Liver (tissue), 3 donors: Measurements from ENCODE around the gene METTL15.

Experiments
- ATF3 ChIP-seq: IDR thresholded peaks from 2 replicates; pipeline ENCODE4 v1.6.1; 2016; ENCODE audit warnings: antibody characterized with exemption
- CTCF ChIP-seq: fragments of 150-350 bp; IDR thresholded peaks from 2 replicates; pipeline ENCODE4 v1.5.1; 2017; ENCODE audit warnings: improper control_type of control experiment, low read depth, low read length; ENCODE audit not compliant: missing input control
- FOXA1 ChIP-seq: IDR thresholded peaks from 2 replicates; pipeline ENCODE4 v1.6.1; 2016; ENCODE audit warnings: antibody characterized with exemption
- GABPA ChIP-seq, 2 donors: IDR thresholded peaks in 1 of 2; conservative IDR thresholded peaks in 1 of 2; 2 replicates each; pipeline ENCODE4 v1.6.1; 2016; ENCODE audit warnings: antibody characterized with exemption in 2 of 2, mild to moderate bottlenecking in 1 of 2, moderate library complexity in 1 of 2
- JUND ChIP-seq, 2 donors: IDR thresholded peaks; 2 replicates each; pipeline ENCODE4 v1.6.1; 2016; ENCODE audit warnings: antibody characterized with exemption in 2 of 2
- RAD21 ChIP-seq, 2 donors: IDR thresholded peaks; 2 replicates each; pipeline ENCODE4 v1.6.1; 2016; ENCODE audit warnings: antibody characterized with exemption in 2 of 2, mild to moderate bottlenecking in 2 of 2
- RXRA ChIP-seq, 2 donors: IDR thresholded peaks; 2 replicates each; pipeline ENCODE4 v1.6.1; 2017 to 2018; ENCODE audit warnings: antibody characterized with exemption in 2 of 2, mild to moderate bottlenecking in 1 of 2
- SP1 ChIP-seq: IDR thresholded peaks from 2 replicates; pipeline ENCODE4 v1.6.1; 2018; ENCODE audit warnings: antibody characterized with exemption, mild to moderate bottlenecking
- TAF1 ChIP-seq: conservative IDR thresholded peaks from 2 replicates; pipeline ENCODE4 v1.6.1; 2016; ENCODE audit warnings: antibody characterized with exemption, mild to moderate bottlenecking
- TF ChIP-seq, protein P1 (sequence below): IDR thresholded peaks from 2 replicates; pipeline ENCODE4 v1.6.1; 2016; ENCODE audit warnings: antibody characterized with exemption, mild to moderate bottlenecking
- TF ChIP-seq, protein P2 (sequence below): IDR thresholded peaks from 2 replicates; pipeline ENCODE4 v1.6.1; 2016; ENCODE audit warnings: antibody characterized with exemption
- donor health status: healthy.
- donor health status: healthy.

DNA sequence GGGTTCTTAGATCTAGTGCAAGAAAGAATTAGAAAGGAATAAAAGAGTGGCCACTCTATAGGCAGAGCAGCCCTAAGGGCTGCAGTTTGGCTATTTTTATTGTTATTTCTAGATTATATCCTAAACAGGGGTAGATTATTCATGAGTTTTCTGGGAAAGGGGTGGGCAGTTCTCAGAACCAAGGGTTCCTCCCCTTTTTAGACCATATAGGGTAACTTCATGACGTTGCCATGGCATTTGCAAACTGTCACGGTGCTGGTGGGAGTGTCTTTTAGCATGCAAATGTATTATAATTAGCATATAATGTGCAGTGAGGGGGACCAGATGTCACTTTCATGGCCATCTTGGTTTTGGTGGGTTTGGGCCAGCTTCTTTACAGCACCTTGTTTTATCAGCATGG is 44.6 kb downstream of the METTL15 start:
- TF ChIP-seq CTCF (no peak), RXRA (IDR thresholded peaks at IDR 0.05) (no peak), FOXA1 (no peak), GABPA (IDR thresholded peaks at IDR 0.05 in 1 of 2, conservative IDR thresholded peaks at IDR 0.05 in 1 of 2) (no peak), RAD21 (IDR thresholded peaks at IDR 0.05) (no peak), TAF1 (no peak), ATF3 (no peak), JUND (IDR thresholded peaks at IDR 0.05) (no peak), SP1 (no peak)
- TF ChIP-seq, protein P1, sequence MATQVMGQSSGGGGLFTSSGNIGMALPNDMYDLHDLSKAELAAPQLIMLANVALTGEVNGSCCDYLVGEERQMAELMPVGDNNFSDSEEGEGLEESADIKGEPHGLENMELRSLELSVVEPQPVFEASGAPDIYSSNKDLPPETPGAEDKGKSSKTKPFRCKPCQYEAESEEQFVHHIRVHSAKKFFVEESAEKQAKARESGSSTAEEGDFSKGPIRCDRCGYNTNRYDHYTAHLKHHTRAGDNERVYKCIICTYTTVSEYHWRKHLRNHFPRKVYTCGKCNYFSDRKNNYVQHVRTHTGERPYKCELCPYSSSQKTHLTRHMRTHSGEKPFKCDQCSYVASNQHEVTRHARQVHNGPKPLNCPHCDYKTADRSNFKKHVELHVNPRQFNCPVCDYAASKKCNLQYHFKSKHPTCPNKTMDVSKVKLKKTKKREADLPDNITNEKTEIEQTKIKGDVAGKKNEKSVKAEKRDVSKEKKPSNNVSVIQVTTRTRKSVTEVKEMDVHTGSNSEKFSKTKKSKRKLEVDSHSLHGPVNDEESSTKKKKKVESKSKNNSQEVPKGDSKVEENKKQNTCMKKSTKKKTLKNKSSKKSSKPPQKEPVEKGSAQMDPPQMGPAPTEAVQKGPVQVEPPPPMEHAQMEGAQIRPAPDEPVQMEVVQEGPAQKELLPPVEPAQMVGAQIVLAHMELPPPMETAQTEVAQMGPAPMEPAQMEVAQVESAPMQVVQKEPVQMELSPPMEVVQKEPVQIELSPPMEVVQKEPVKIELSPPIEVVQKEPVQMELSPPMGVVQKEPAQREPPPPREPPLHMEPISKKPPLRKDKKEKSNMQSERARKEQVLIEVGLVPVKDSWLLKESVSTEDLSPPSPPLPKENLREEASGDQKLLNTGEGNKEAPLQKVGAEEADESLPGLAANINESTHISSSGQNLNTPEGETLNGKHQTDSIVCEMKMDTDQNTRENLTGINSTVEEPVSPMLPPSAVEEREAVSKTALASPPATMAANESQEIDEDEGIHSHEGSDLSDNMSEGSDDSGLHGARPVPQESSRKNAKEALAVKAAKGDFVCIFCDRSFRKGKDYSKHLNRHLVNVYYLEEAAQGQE: no peak
- TF ChIP-seq, protein P2, sequence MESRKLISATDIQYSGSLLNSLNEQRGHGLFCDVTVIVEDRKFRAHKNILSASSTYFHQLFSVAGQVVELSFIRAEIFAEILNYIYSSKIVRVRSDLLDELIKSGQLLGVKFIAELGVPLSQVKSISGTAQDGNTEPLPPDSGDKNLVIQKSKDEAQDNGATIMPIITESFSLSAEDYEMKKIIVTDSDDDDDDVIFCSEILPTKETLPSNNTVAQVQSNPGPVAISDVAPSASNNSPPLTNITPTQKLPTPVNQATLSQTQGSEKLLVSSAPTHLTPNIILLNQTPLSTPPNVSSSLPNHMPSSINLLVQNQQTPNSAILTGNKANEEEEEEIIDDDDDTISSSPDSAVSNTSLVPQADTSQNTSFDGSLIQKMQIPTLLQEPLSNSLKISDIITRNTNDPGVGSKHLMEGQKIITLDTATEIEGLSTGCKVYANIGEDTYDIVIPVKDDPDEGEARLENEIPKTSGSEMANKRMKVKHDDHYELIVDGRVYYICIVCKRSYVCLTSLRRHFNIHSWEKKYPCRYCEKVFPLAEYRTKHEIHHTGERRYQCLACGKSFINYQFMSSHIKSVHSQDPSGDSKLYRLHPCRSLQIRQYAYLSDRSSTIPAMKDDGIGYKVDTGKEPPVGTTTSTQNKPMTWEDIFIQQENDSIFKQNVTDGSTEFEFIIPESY: no peak
